ENCODE results near the gene ACOT8.

ACOT8 gene

DNA sequence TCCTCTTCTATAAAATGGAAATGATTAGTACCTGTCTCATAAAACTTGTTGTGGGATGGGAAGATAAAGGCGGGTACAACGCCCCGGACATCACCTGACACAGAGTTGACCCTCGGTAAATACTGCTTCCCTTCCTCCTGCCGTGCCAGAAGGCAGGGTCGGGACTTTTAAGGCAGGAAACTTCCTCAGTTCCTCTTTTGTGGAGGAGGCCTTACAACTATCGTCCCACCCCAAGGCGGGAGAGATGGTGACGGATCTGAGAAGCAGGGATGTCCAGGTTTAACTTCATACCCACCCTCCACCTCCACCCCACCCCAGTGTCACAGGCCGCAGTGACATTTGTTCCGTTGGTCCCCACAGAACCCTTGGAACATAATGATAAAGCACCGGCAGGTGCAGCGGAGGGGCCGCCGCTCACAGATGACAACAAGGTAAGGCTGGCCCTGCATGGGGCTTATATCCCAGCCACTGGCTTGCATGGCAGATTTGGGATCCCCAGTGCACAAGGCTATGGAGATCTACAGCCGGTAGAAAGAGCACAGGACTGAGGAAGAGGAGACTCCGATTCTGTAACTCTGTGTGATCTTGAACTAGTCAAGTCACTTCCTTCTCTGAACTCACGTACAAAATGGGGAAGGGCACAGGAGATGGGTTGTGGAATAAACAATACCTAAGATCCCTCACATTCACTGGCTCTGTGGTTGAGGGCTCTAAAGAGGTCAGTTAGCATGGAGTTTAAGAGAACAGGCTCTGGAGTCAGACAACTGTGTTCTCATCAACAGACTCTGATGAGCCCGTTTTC lies 64.7 kb downstream of the ACOT8 start:
- DNase-seq (ENCODE audit: low spot score), result no peak

Measured in GM03348 (cell line).